Adrenal gland (tissue), 12 donors: Measurements from ENCODE around the gene LIPG. TPM values are rescaled to one million over a fixed set of nuclear protein-coding genes. Genes with fewer than 3 reads are reported as not detected.
"Not testable (repeated sequence)": the region's sequence is repeated elsewhere in the genome, so short reads cannot be mapped to it uniquely, and the experiment has no call there.

Experiments
- DNase-seq, 7 donors: peaks; one replicate each; pipeline ENCODE4 v3.0.0-alpha.2; 2019 to 2020
- H3K27ac ChIP-seq, 5 donors: fragments of 200-600 bp; sonication (generic) in 4 of 5; 1 replicate in 3 of 5; 2 replicates in 2 of 5; pipeline versions ENCODE4 v1.5.1 to v1.8.0; 2016 to 2020; ENCODE audit warnings: mild to moderate bottlenecking in 1 of 5
- H3K27me3 ChIP-seq: fragments of 200-600 bp; 2 replicates; pipeline ENCODE4 v1.8.0; 2021
- H3K36me3 ChIP-seq, 2 donors: fragments of 200-600 bp; replicated peaks in 1 of 2; 1 replicate in 1 of 2; 2 replicates in 1 of 2; pipeline versions ENCODE4 v1.5.1 to v1.8.0; 2018 to 2022
- H3K4me1 ChIP-seq, 2 donors: fragments of 200-600 bp; replicated peaks in 1 of 2; 1 replicate in 1 of 2; 2 replicates in 1 of 2; pipeline versions ENCODE4 v1.5.1 to v1.8.0; 2018 to 2021
- H3K4me3 ChIP-seq, 4 donors: fragments of 200-600 bp; sonication (generic) in 3 of 4; one replicate each; pipeline ENCODE4 v1.5.1; 2016 to 2018
- H3K9me3 ChIP-seq, 3 donors: fragments of 200-600 bp; sonication (generic) in 1 of 3; replicated peaks in 1 of 3; 1 replicate in 2 of 3; 2 replicates in 1 of 3; pipeline versions ENCODE4 v1.5.1 to v1.8.0; 2016 to 2021
- POLR2A ChIP-seq, 2 donors: fragments of 450-650 bp; IDR thresholded peaks; one replicate each; pipeline ENCODE4 v1.6.1; 2017; ENCODE audit warnings: antibody characterized with exemption in 2 of 2, mild to moderate bottlenecking in 2 of 2, moderate library complexity in 1 of 2
- WGBS, 4 donors: extraction: QIAGEN DNeasy Blood & Tissue Kit in 2 of 4; methylation state at CpG; one replicate each; pipeline versions ENCODE4 v1.1.5 to v1.1.7; 2013 to 2017; 5-methylcytosine and 5-hydroxymethylcytosine counted together
- intact Hi-C, 2 donors: fragments of 100-400 bp; cut with DNase I; formaldehyde crosslinking; loops; one replicate each; pipeline versions ENCODE4 v1.14.1 to v1.15.0; 2022 to 2023
- polyA plus RNA-seq, 3 donors: library from polyadenylated mRNA; stranded (reverse); fragments of 200-250 nt in 2 of 3; fragments of 350-450 nt in 1 of 3; fragmentation: Illumina TruSeq in 1 of 3; extraction: RNeasy Lipid Tissue Mini Kit (QIAGEN cat#74804) in 1 of 3; gene quantifications; one replicate each; pipeline ENCODE4 v1.2.3, GENCODE V29; 2013 to 2014
- total RNA-seq, 9 donors: library from RNA; depleted of rRNA in 4 of 9; stranded (reverse); fragments of >200 nt in 4 of 9; fragments of 120-200 nt in 1 of 9; fragmentation: NEBNext Ultra II Directional in 1 of 9; extraction: Animal tissue kit (Norgen Biotek cat#: 25700) in 1 of 9; gene quantifications; one replicate each; pipeline versions ENCODE4 v1.1.0 to v1.2.4, GENCODE V29; 2013 to 2023
- TF ChIP-seq, protein P1 (sequence below), 6 experiments: fragments of 450-650 bp in 4 of 6; fragments of 200-600 bp in 2 of 6; sonication (generic) in 1 of 6; IDR thresholded peaks; 1 replicate in 5 of 6; 2 replicates in 1 of 6; pipeline versions ENCODE4 v1.5.1 to v1.8.0; 2016 to 2021; ENCODE audit warnings: antibody characterized with exemption in 6 of 6, mild to moderate bottlenecking in 2 of 6, moderate library complexity in 1 of 6
- donor health status: healthy with polysubstance abuse.
- donor health status: Bipolar disorder and iron deficiency.
- donor health status: DM: yes; HTN: yes; CAD: no.
- donor health status: DM: no; HTN: no; CAD: no.
- donor health status: DM: no; HTN: no; CAD: no.
- donor health status: DM: yes; HTN: yes; CAD: no.

LIPG gene
- total and polyA plus RNA-seq, 12 donors, result 0.16 to 2.8 (median 0.44) TPM; not detected in 1

GRCh38 chr18:49558356-49558755, 3.5 kb upstream of the LIPG start:
- H3K4me3 ChIP-seq, result no peak overlapping the region
- intact Hi-C loops, result loop anchor here in 1 of 2 donors (2.0 kb wide), 1 partner anchor 300 kb away; no protein-coding TSS in a partner anchor
- H3K27me3 ChIP-seq, result peaks cover 25% of the 10 kb centered on the region
- H3K27ac ChIP-seq, result no peak overlapping the region
- no peaks in the 10 kb centered on the region for H3K36me3 ChIP-seq
- H3K9me3 ChIP-seq, result no peaks in the 10 kb centered on the region
- no peak for TF ChIP-seq POLR2A (IDR thresholded peaks at IDR 0.05)
- TF ChIP-seq, protein P1, sequence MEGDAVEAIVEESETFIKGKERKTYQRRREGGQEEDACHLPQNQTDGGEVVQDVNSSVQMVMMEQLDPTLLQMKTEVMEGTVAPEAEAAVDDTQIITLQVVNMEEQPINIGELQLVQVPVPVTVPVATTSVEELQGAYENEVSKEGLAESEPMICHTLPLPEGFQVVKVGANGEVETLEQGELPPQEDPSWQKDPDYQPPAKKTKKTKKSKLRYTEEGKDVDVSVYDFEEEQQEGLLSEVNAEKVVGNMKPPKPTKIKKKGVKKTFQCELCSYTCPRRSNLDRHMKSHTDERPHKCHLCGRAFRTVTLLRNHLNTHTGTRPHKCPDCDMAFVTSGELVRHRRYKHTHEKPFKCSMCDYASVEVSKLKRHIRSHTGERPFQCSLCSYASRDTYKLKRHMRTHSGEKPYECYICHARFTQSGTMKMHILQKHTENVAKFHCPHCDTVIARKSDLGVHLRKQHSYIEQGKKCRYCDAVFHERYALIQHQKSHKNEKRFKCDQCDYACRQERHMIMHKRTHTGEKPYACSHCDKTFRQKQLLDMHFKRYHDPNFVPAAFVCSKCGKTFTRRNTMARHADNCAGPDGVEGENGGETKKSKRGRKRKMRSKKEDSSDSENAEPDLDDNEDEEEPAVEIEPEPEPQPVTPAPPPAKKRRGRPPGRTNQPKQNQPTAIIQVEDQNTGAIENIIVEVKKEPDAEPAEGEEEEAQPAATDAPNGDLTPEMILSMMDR (IDR thresholded peaks at IDR 0.05), result no peak
- peaks cover 0 to 19% of the 10 kb centered on the region in 2 donors for H3K4me1 ChIP-seq
- WGBS, 4 donors, result 58 to 82% (median 66%) methylated on average over 3 of the region's 3 CpGs
- peak in 1 of 7 donors; percentile 11 for DNase-seq

GRCh38 chr18:49559326-49559931, 2.4 kb upstream of the LIPG start:
- TF ChIP-seq, protein P1 (IDR thresholded peaks at IDR 0.05), result peak in 5 of 6 experiments; percentile 30 to 64 (median 54)
- DNase-seq, result peak in 1 of 7 donors; percentile 11
- not testable (repeated sequence) for H3K27ac ChIP-seq, H3K9me3 ChIP-seq, H3K36me3 ChIP-seq, H3K4me3 ChIP-seq
- 75 to 83% (median 80%) methylated on average over 16 of the region's 16 CpGs for WGBS, 4 donors
- Histone ChIP-seq H3K4me1 (peaks cover 0 to 19% of the 10 kb centered on the region in 2 donors), H3K27me3 (peaks cover 31% of the 10 kb centered on the region)
- intact Hi-C loops, result loop anchor here in 1 of 2 donors (2.0 kb wide), 1 partner anchor 299 kb away; no protein-coding TSS in a partner anchor

- 15 to 35% (median 19%) methylated on average over 3 of the region's 3 CpGs for WGBS, 4 donors
- H3K36me3 ChIP-seq, result no peaks in the 10 kb centered on the region
- no peak overlapping the region for H3K4me3 ChIP-seq
- DNase-seq, result no peak
- H3K4me1 ChIP-seq, result peaks cover 0 to 19% of the 10 kb centered on the region in 2 donors
- H3K27me3 ChIP-seq, result peaks cover 32% of the 10 kb centered on the region
- intact Hi-C loops, result no loop called here
- TF ChIP-seq, protein P1 (IDR thresholded peaks at IDR 0.05), result no peak
- TF ChIP-seq POLR2A (IDR thresholded peaks at IDR 0.05), result no peak
- H3K27ac ChIP-seq, result no peak overlapping the region
- no peaks in the 10 kb centered on the region for H3K9me3 ChIP-seq
Observed at GRCh38 chr18:49560277-49560623, 1.6 kb upstream of the LIPG start.

DNA sequence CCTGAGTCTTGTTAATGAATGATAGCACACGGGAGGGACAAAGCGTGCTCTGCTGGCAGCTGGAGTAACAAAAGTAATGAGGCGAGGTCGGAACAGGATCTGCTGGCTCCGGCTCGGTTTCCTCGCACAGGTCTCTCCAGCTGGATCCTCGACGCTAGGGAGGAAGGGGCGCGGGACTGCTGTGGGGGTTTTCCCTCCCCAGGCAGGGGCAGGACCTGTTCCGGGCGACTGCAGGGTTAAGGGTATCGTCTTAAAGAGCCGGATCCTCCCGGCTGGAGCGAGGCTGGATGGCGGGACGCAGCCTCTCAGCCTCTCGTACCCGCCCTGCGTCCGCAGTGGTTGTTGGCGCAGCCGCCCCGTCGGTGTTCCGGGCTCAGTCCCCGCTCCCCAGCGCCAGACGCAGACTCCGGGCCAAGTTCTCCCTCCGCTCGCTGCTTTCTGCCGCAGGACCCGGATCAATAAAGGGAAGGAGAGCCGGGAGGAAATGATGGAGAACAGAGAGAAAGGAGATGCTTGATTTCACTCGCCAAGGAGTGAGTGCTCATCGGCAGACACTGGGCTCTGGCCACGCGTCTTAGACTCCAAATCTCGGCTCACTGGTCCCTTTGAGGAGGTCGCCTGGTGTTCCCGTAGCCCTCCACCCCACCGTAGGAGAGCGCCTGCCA, 1.1 kb upstream of the LIPG start:
- Histone ChIP-seq H3K4me1 (peaks cover 0 to 19% of the 10 kb centered on the region in 2 donors), H3K4me3 (peak overlapping the region in 1 of 4 donors; percentile 40), H3K27me3 (peaks cover 32% of the 10 kb centered on the region), H3K27ac (no peak overlapping the region), H3K36me3 (no peaks in the 10 kb centered on the region), H3K9me3 (no peaks in the 10 kb centered on the region)
- 0 to 5% (median 1%) methylated on average over 31 to 46 of the region's 46 CpGs for WGBS, 4 donors
- TF ChIP-seq, protein P1 (IDR thresholded peaks at IDR 0.05), result no peak
- no peak for TF ChIP-seq POLR2A (IDR thresholded peaks at IDR 0.05)
- no peak for DNase-seq
- intact Hi-C loops, result no loop called here
